AG04449 (cell line): Measurements from ENCODE around the gene LATS2.
"Not testable (repeated sequence)": the region's sequence is repeated elsewhere in the genome, so short reads cannot be mapped to it uniquely, and the experiment has no call there.

Source experiments
- CTCF ChIA-PET: fragments of 350-600 bp; formaldehyde crosslinking; extraction: SDS; loops from one replicate; lab custom pipeline; 2021; ENCODE audit warnings: antibody characterized with exemption; lab: Yijun Ruan, JAX
- POLR2A ChIA-PET: fragments of 400-600, 350-600 bp; formaldehyde crosslinking; extraction: SDS; loops from one replicate; lab custom pipeline; 2020; ENCODE audit warnings: antibody characterized with exemption, inconsistent platforms; lab: Yijun Ruan, JAX
- DNase-seq: peaks from one replicate; pipeline ENCODE4 v3.0.0-alpha.2; 2010; ENCODE audit warnings: low read depth, low spot score
- H3K4me3 ChIP-seq: 2 replicates; pipeline ENCODE4 v1.5.1; 2011; ENCODE audit warnings: low read depth, mild to moderate bottlenecking, control low read depth, low read length
- CTCF ChIP-seq: IDR thresholded peaks from one replicate; pipeline ENCODE4 v1.5.1; 2011; ENCODE audit warnings: mild to moderate bottlenecking, moderate library complexity, low read length, control low read depth, inconsistent platforms; ENCODE audit not compliant: insufficient read depth; ENCODE audit errors: missing control alignments

LATS2 gene

DNA sequence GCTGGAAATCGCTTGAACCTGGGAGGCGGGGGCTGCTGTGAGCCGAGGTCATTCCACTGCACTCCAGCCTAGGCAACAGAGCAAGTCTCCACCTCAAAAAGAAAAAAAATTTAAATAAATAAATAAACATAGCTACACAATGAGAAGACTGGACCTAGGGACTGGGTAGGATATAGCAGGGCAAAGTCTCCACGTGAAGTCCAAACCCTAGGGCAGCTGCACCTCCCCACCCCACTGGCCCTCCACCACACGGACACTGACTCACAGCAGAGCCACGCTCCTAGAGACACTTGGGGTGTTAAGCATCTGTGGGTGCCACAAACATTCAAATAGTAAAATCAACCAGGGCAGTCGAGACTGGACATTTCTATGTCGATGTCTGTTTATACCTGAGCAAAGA, 7.1 kb downstream of the LATS2 start:
- CTCF ChIA-PET = interaction anchor here (1.5 to 2.4 kb wide), 2 partner anchors 10 to 79 kb away, joined by 5 to 6 read pairs; no protein-coding TSS in a partner anchor
- DNase-seq = no peak
- POLR2A ChIA-PET = interaction anchor here (0.6 to 3.3 kb wide), 4 partner anchors 15 to 122 kb away, joined by 3 to 10 read pairs (median 4); partner anchors contain the start of genes MRPL57 and SKA3
- no peak overlapping the region for H3K4me3 ChIP-seq
- TF ChIP-seq CTCF = no peak

- H3K4me3 ChIP-seq = no peak overlapping the region
- CTCF ChIA-PET = interaction anchor here (1.2 kb wide), 1 partner anchor 9 kb away, joined by 3 read pairs; no protein-coding TSS in a partner anchor
- no peak for TF ChIP-seq CTCF
- DNase-seq = no peak
- POLR2A ChIA-PET = no interaction called here
Observed at GRCh38 chr13:21053231-21053630, 8.2 kb downstream of the LATS2 start.

GRCh38 chr13:21051675-21052074, 9.7 kb downstream of the LATS2 start:
- no peak for DNase-seq
- ChIA-PET CTCF (no interaction called here), POLR2A (no interaction called here)
- H3K4me3 ChIP-seq = no peak overlapping the region
- TF ChIP-seq CTCF = no peak

- no peak for TF ChIP-seq CTCF
- CTCF ChIA-PET = no interaction called here
- DNase-seq = no peak
- no peak overlapping the region for H3K4me3 ChIP-seq
- POLR2A ChIA-PET = no interaction called here
Observed at GRCh38 chr13:21050288-21051197, 10.8 kb downstream of the LATS2 start.

DNA sequence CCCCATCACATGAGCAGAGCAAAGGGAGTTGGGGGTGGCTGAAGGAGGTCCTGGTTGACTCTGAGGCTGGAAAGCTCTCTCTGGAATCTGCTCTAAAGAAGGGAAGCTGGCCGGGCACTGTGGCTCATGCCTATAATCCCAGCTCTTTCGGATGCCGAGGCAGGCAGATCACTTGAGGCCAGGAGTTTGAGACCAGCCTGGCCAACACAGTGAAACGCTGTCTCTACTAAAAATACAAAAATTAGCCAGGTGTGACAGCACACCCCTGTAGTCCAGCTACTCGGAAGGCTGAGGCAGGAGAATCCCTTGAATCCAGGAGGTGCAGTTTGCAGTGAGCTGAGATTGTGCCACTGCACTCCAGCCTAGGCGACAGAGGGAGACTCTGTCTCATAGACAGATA, 11.7 kb downstream of the LATS2 start:
- DNase-seq, POLR2A ChIA-PET, H3K4me3 ChIP-seq: not testable (repeated sequence)
- CTCF ChIA-PET = interaction anchor here (1.3 kb wide), 1 partner anchor 8 kb away, joined by 4 read pairs; no protein-coding TSS in a partner anchor

DNA sequence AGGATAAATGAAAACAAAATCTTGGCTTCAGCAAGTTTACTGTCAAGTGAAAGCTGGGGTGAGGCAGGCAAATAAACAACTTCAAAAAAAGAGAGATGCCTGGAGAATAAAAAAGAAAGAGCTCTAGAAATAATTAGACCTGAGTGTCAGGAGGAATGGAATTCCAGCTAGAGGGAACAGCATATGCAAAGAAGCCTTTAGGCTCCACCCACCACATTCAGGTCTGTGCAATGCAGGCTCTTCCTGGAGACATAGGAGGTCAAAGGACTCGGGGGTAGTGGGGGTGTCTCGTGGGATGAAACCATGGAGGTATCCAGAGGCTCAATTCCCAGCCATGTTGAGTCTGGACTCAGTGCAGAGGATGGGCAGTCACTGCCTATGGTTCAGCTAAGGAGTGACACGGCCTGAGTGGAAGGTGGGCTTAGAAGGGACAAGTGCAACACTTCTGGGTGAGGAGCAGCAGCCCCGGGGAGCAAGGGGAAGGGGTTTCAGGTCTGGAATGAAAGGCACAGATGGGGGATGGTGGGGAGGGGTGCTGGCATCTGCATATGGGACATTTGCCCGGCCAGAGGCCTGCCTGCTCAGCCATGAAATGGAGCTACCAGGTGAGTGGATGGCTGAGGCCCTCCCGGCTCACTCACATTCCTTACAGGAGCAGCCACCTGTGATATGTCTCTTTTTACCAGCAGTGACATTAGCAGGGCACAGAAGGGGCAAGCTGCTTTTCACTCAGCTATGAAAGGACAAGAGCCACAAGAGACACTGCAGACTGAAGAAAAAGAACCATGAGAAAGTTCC, 12.3 kb downstream of the LATS2 start:
- no peak for TF ChIP-seq CTCF
- no peak overlapping the region for H3K4me3 ChIP-seq
- ChIA-PET CTCF (interaction anchor here (1.3 kb wide), 1 partner anchor 9 kb away, joined by 4 read pairs; no protein-coding TSS in a partner anchor), POLR2A (no interaction called here)
- no peak for DNase-seq
